Stomach (tissue), 4 donors: ENCODE data around the gene TRIM24.

ENCODE experiments used
- POLR2A ChIP-seq, 4 donors: fragments of 450-650 bp; IDR thresholded peaks; one replicate each; pipeline ENCODE4 v1.6.1; 2016; ENCODE audit warnings: antibody characterized with exemption in 4 of 4, control low read depth in 2 of 4, mild to moderate bottlenecking in 1 of 4, moderate library complexity in 1 of 4
- POLR2AphosphoS5 ChIP-seq, 3 donors: sonication (generic); formaldehyde crosslinking; IDR thresholded peaks; one replicate each; pipeline ENCODE4 v1.6.1; 2016; ENCODE audit warnings: antibody characterized with exemption in 3 of 3
- TF ChIP-seq, protein P1 (sequence below), 7 experiments: fragments of 450-650 bp in 4 of 7; fragments of 200-600 bp in 3 of 7; sonication (generic) in 3 of 7; IDR thresholded peaks; one replicate each; pipeline ENCODE4 v1.5.1; 2016 to 2019; ENCODE audit warnings: antibody characterized with exemption in 7 of 7, control low read depth in 2 of 7, mild to moderate bottlenecking in 1 of 7

DNA sequence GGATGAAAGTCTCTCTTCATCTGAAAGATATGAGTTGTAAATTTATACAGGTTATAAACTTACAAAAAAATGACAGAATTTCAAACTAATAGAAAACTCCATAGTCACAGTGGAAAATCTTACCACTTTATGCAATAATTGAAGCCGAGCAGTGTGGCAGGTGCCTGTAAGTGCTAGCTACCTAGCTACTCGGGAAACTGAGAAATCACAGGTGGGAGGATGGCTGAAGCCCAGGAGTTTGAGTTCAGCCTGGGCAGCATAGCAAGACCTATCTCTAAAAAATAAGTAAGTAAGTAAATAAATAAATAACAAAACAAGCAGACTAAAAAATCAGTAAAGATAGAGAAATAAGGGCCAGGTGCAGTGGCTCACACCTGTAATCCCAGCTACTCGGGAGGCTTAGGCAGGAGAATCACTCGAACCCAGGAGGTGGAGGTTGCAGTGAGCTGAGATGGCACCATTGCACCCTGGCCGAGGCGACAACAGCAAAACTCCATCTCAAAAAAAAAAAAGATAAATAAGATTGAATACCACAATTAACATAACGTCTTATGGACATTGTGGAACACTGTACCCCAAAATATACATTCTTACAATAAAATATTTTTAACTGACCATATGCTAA, 61.9 kb downstream of the TRIM24 start:
- TF ChIP-seq, protein P1, sequence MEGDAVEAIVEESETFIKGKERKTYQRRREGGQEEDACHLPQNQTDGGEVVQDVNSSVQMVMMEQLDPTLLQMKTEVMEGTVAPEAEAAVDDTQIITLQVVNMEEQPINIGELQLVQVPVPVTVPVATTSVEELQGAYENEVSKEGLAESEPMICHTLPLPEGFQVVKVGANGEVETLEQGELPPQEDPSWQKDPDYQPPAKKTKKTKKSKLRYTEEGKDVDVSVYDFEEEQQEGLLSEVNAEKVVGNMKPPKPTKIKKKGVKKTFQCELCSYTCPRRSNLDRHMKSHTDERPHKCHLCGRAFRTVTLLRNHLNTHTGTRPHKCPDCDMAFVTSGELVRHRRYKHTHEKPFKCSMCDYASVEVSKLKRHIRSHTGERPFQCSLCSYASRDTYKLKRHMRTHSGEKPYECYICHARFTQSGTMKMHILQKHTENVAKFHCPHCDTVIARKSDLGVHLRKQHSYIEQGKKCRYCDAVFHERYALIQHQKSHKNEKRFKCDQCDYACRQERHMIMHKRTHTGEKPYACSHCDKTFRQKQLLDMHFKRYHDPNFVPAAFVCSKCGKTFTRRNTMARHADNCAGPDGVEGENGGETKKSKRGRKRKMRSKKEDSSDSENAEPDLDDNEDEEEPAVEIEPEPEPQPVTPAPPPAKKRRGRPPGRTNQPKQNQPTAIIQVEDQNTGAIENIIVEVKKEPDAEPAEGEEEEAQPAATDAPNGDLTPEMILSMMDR (IDR thresholded peaks at IDR 0.05) = no peak
- TF ChIP-seq POLR2AphosphoS5 (IDR thresholded peaks at IDR 0.05) = no peak
- no peak for TF ChIP-seq POLR2A (IDR thresholded peaks at IDR 0.05)
